Endothelial cell of umbilical vein (primary cell): ENCODE measurements around the gene HNRNPC. TPM values are rescaled to one million over a fixed set of nuclear protein-coding genes. Genes with fewer than 3 reads are reported as not detected.

Experiments
- BruUV-seq: library from RNA; stranded (reverse); fragments of 400-500 nt; replicated peaks from 2 replicates; lab custom pipeline; 2021; lab: Mats Ljungman, UMichigan
- CTCF ChIA-PET: fragments of 300-600, 350-600 bp; sonication (Branson Sonifier 250); formaldehyde crosslinking; loops from one replicate; lab custom pipeline; 2021; ENCODE audit warnings: antibody characterized with exemption, inconsistent platforms; lab: Charles Lee
- POLR2A ChIA-PET: fragments of 300-600, 350-600 bp; sonication (Branson Sonifier 250); formaldehyde crosslinking; loops from one replicate; lab custom pipeline; 2021; ENCODE audit warnings: antibody characterized with exemption, inconsistent platforms; lab: Charles Lee
- DNase-seq: peaks from one replicate; pipeline ENCODE4 v3.0.0-alpha.2; 2011; ENCODE audit warnings: low read depth, low spot score
- FAIRE-seq: peaks from 2 replicates; lab custom pipeline; 2011; peaks lifted over from hg19 to GRCh38; lab: Jason Lieb, UNC
- H2AFZ ChIP-seq: 2 replicates; pipeline ENCODE4 v1.6.0; 2012; ENCODE audit warnings: low read depth, low read length, control low read depth, inconsistent platforms
- H3K27ac ChIP-seq: 2 replicates; pipeline ENCODE4 v1.5.1; 2011; ENCODE audit warnings: low read depth, mild to moderate bottlenecking, control low read depth, low read length, moderate library complexity; ENCODE audit not compliant: insufficient read depth
- H3K27me3 ChIP-seq, 2 experiments: 2 replicates each; pipeline versions ENCODE4 v1.6.0 to v1.6.1; 2011; ENCODE audit warnings: low read length in 2 of 2, mixed read lengths in 1 of 2; ENCODE audit not compliant: control insufficient read depth in 2 of 2, insufficient read depth in 2 of 2
- H3K36me3 ChIP-seq, 2 experiments: 2 replicates in 1 of 2; 3 replicates in 1 of 2; pipeline ENCODE4 v1.5.1; 2011; ENCODE audit warnings: low read length in 2 of 2, mild to moderate bottlenecking in 1 of 2, moderate library complexity in 1 of 2; ENCODE audit not compliant: control insufficient read depth in 2 of 2, insufficient read depth in 2 of 2; ENCODE audit errors: extremely low read depth in 1 of 2
- H3K4me1 ChIP-seq: 3 replicates; pipeline ENCODE4 v1.5.1; 2011; ENCODE audit warnings: mild to moderate bottlenecking, low read length; ENCODE audit not compliant: control insufficient read depth, insufficient read depth; ENCODE audit errors: extremely low read depth
- H3K4me2 ChIP-seq: 2 replicates; pipeline ENCODE4 v1.6.1; 2011; ENCODE audit warnings: low read length, control low read depth, mixed read lengths; ENCODE audit not compliant: insufficient read depth
- H3K4me3 ChIP-seq, 3 experiments: fragments of 200-600 bp in 1 of 3; sonication (generic), shearing (Covaris generic) in 1 of 3; replicated peaks in 1 of 3; 2 replicates each; pipeline ENCODE4 v1.5.1; 2011 to 2016; ENCODE audit warnings: control low read depth in 3 of 3, low read length in 3 of 3, mild to moderate bottlenecking in 2 of 3, inconsistent platforms in 1 of 3, low read depth in 1 of 3, moderate library complexity in 1 of 3; ENCODE audit not compliant: insufficient read depth in 1 of 3
- H3K79me2 ChIP-seq: 2 replicates; pipeline ENCODE4 v1.6.0; 2012; ENCODE audit warnings: low read length, inconsistent platforms; ENCODE audit not compliant: control insufficient read depth, insufficient read depth
- H3K9ac ChIP-seq: replicated peaks from 2 replicates; pipeline ENCODE3; 2011; ENCODE audit warnings: low read length, control low read depth; ENCODE audit not compliant: insufficient read depth; ENCODE audit errors: extremely low read depth
- H3K9me1 ChIP-seq: replicated peaks from 3 replicates; pipeline ENCODE4 v1.6.0; 2011; ENCODE audit warnings: mild to moderate bottlenecking, low read length; ENCODE audit not compliant: control insufficient read depth, insufficient read depth; ENCODE audit errors: extremely low read depth
- H3K9me3 ChIP-seq: replicated peaks from 2 replicates; pipeline ENCODE4 v1.5.1; 2012; ENCODE audit warnings: low read length, inconsistent platforms; ENCODE audit not compliant: control insufficient read depth, insufficient read depth
- H4K20me1 ChIP-seq: replicated peaks from 2 replicates; pipeline ENCODE3; 2011; ENCODE audit warnings: mild to moderate bottlenecking, low read length; ENCODE audit not compliant: control insufficient read depth, insufficient read depth; ENCODE audit errors: extremely low read depth
- CTCF ChIP-seq, 2 donors: IDR thresholded peaks; 1 replicate in 1 of 2; 2 replicates in 1 of 2; pipeline ENCODE4 v1.5.1; 2011; ENCODE audit warnings: low read length in 2 of 2, mild to moderate bottlenecking in 2 of 2, moderate library complexity in 2 of 2, control low read depth in 1 of 2, inconsistent platforms in 1 of 2, low read depth in 1 of 2; ENCODE audit not compliant: insufficient read depth in 1 of 2; ENCODE audit errors: extremely low read depth in 1 of 2
- EZH2 ChIP-seq: IDR thresholded peaks from 2 replicates; pipeline ENCODE4 v1.6.1; 2012; ENCODE audit warnings: borderline replicate concordance, low read depth, mild to moderate bottlenecking, moderate library complexity, low read length, inconsistent platforms; ENCODE audit not compliant: severe bottlenecking
- FOS ChIP-seq: IDR thresholded peaks from 2 replicates; pipeline ENCODE4 v1.6.1; 2011; ENCODE audit warnings: mild to moderate bottlenecking, low read length, moderate library complexity, borderline replicate concordance; ENCODE audit not compliant: insufficient read depth
- GATA2 ChIP-seq: IDR thresholded peaks from 2 replicates; pipeline ENCODE4 v1.7.0; 2011; ENCODE audit warnings: low read depth, mild to moderate bottlenecking, moderate library complexity, mixed read lengths, low read length; ENCODE audit not compliant: insufficient read length, insufficient read depth
- JUN ChIP-seq: IDR thresholded peaks from 2 replicates; pipeline ENCODE4 v1.6.1; 2011; ENCODE audit warnings: borderline replicate concordance, low read depth; ENCODE audit not compliant: insufficient read length, insufficient read depth
- MAX ChIP-seq: IDR thresholded peaks from 2 replicates; pipeline ENCODE4 v1.6.1; 2011; ENCODE audit not compliant: insufficient read depth, insufficient read length
- MYC ChIP-seq: IDR thresholded peaks from one replicate; pipeline ENCODE4 v1.6.1; 2011; ENCODE audit warnings: mild to moderate bottlenecking, low read depth, low read length
- POLR2A ChIP-seq: IDR thresholded peaks from 2 replicates; pipeline ENCODE4 v1.6.1; 2012; ENCODE audit warnings: low read depth, mild to moderate bottlenecking, control low read depth, low read length
- POLR2AphosphoS5 ChIP-seq: IDR thresholded peaks from 2 replicates; pipeline ENCODE4 v1.6.1; 2012; ENCODE audit warnings: low read depth, mild to moderate bottlenecking, control low read depth, low read length, moderate library complexity; ENCODE audit not compliant: insufficient read depth
- dilution Hi-C: fragments of 300-500 bp; cut with MboI; formaldehyde crosslinking; loops from one replicate; pipeline ENCODE4 v1.15.0; 2019; ENCODE audit warnings: low sequenced_read_pairs; ENCODE audit not compliant: extremely low pct_ligation_motif_present
- intact Hi-C: fragments of 100-400 bp; cut with micrococcal nuclease; formaldehyde crosslinking; loops from one replicate; pipeline ENCODE4 v1.10.0; 2022
- polyA plus RNA-seq, 4 experiments: library from polyadenylated mRNA; depleted of rRNA in 3 of 4; stranded (reverse) in 3 of 4; unstranded in 1 of 4; fragments of >200 nt; gene quantifications; 2 replicates each; pipeline versions ENCODE4 v1.2.1 to v1.2.3, GENCODE V29; 2011 to 2012; ENCODE audit warnings: missing spikeins in 1 of 4
- total RNA-seq: library from RNA; stranded (reverse); gene quantifications from 2 replicates; pipeline ENCODE4 v1.2.3, GENCODE V29; 2021

HNRNPC gene
- total and polyA plus RNA-seq, 2 donors (not counting 3 experiments of a cell fraction or from before 2014, with no cell fraction given), result 531 to 674 TPM

- no peaks in the 10 kb centered on the region for H4K20me1 ChIP-seq
- no TSS peak for BruUV-seq
- no peak for DNase-seq
- H3K9me1 ChIP-seq, result no peaks in the 10 kb centered on the region
- no peak overlapping the region for H3K27ac ChIP-seq
- H3K4me3 ChIP-seq, result no peak overlapping the region
- H3K27me3 ChIP-seq, result peaks cover 2 to 20% of the 10 kb centered on the region in 2 experiments
- no peaks in the 10 kb centered on the region for H3K36me3 ChIP-seq
- CTCF ChIA-PET, result no interaction called here
- H3K79me2 ChIP-seq, result no peaks in the 10 kb centered on the region
- H3K9me3 ChIP-seq, result no peaks in the 10 kb centered on the region
- intact Hi-C loops (no loop called here), dilution Hi-C loops (no loop called here)
- no peaks in the 10 kb centered on the region for H3K4me1 ChIP-seq
- POLR2A ChIA-PET, result no interaction called here
- no peak overlapping the region for H2AFZ ChIP-seq
- FAIRE-seq, result no peak
- no peak for TF ChIP-seq EZH2
- no peak for TF ChIP-seq POLR2AphosphoS5
- TF ChIP-seq JUN, result no peak
- no peak for TF ChIP-seq MAX
- no peak for TF ChIP-seq MYC
- no peak for TF ChIP-seq POLR2A
- TF ChIP-seq FOS, result no peak
- no peak for TF ChIP-seq GATA2
- TF ChIP-seq CTCF (IDR thresholded peaks at IDR 0.05; ENCODE audit: extremely low read depth in 1 of 2, insufficient read depth in 1 of 2, low read depth in 1 of 2, low read length in 2 of 2), result no peak
- H3K9ac ChIP-seq, result no peak overlapping the region
- no peak overlapping the region for H3K4me2 ChIP-seq
Observed at GRCh38 chr14:21185491-21185890, 83.8 kb downstream of the HNRNPC start.
